Muscle of leg (tissue), 11 donors: ENCODE results near the gene HOXA3. TPM values are rescaled to one million over a fixed set of nuclear protein-coding genes. Genes with fewer than 3 reads are reported as not detected.

Experiments
- DNase-seq: peaks from one replicate; pipeline ENCODE4 v3.0.0; 2013
- H3K27ac ChIP-seq: one replicate; pipeline ENCODE4 v1.5.1; 2013; ENCODE audit warnings: mild to moderate bottlenecking, low read length, control low read depth
- H3K27me3 ChIP-seq: one replicate; pipeline ENCODE4 v1.6.1; 2013; ENCODE audit warnings: low read length; ENCODE audit not compliant: control insufficient read depth, insufficient read depth
- H3K36me3 ChIP-seq: one replicate; pipeline ENCODE4 v1.6.1; 2013; ENCODE audit warnings: low read length; ENCODE audit not compliant: control insufficient read depth, insufficient read depth
- H3K4me1 ChIP-seq: one replicate; pipeline ENCODE4 v1.6.1; 2013; ENCODE audit warnings: low read length; ENCODE audit not compliant: control insufficient read depth, insufficient read depth
- H3K4me3 ChIP-seq: one replicate; pipeline ENCODE4 v1.5.1; 2013; ENCODE audit warnings: low read length, control low read depth
- H3K9me3 ChIP-seq: replicated peaks from 2 replicates; pipeline ENCODE4 v1.6.1; 2013; ENCODE audit warnings: low read depth, low read length; ENCODE audit not compliant: control insufficient read depth
- WGBS: methylation state at CpG from one replicate; pipeline ENCODE4 v1.1.5; 2013; ENCODE audit warnings: missing lambda C conversion rate; ENCODE audit not compliant: insufficient coverage; 5-methylcytosine and 5-hydroxymethylcytosine counted together
- polyA plus RNA-seq, 8 donors: library from polyadenylated mRNA; unstranded; fragments of 120-200 nt; gene quantifications; one replicate each; pipeline versions ENCODE4 v1.2.1 to v1.2.3, GENCODE V29; 2013; ENCODE audit warnings: inconsistent platforms in 1 of 8, low replicate concordance in 1 of 8; ENCODE audit not compliant: insufficient read length in 8 of 8, insufficient read depth in 1 of 8
- total RNA-seq: library from RNA; stranded (reverse); fragments of 120-200 nt; gene quantifications from one replicate; pipeline ENCODE4 v1.2.4, GENCODE V29; 2013

The HOXA3 gene
- total and polyA plus RNA-seq, 9 donors = 4.7 to 12.5 (median 9.3) TPM

DNA sequence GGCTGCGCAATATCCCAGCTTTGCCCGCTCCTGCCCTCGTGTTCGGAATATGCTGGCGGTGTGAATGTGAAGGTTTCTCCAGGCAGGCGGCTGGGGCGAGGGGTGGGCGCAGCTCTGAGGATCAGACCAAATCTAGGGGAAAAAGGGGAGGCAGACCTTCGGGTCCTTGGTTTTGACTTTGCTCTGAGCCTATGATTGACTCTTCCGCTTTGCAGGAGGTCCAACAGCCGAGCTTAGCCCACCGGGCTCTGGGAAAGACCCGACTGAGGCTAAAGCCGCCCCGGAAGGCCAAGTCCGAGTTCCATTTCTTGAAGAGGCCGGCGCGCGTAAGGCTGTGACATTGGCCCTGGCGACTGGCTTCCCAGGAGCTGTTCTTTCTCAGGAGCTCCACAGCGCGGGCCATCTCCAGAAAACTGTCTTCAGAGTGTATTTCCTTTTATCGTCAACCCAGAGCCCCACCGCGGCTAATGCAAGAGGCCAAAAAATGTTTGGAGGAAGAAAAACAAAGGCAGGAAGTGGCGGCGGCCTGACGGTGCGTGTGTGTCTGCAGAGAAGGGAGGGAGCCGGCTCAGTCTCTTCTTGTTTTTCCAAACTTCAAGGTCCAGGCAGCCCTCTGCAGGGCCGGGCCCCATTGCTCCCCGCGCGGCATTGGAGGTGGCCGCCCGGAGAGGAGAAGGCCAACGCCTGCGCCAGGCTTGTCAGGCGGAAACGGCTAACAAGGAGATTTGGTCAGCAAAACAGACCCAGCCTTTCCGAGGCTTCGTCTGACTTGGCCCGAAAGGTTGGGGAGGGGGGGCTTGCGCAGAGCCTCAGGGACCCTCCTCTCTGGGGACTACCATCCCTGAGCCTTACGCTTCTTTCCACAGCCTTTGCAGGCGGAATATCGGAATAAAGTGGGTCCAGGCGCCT, 36.3 kb upstream of the HOXA3 start:
- Histone ChIP-seq H3K36me3 (no peaks in the 10 kb centered on the region), H3K4me3 (peak overlapping the region; percentile 47), H3K27ac (peak overlapping the region; percentile 92), H3K9me3 (no peaks in the 10 kb centered on the region), H3K4me1 (peaks cover 76% of the 10 kb centered on the region), H3K27me3 (peaks cover 94% of the 10 kb centered on the region)
- DNase-seq = peak; percentile 74
- WGBS = 29% methylated on average over 38 of the region's 49 CpGs

DNA sequence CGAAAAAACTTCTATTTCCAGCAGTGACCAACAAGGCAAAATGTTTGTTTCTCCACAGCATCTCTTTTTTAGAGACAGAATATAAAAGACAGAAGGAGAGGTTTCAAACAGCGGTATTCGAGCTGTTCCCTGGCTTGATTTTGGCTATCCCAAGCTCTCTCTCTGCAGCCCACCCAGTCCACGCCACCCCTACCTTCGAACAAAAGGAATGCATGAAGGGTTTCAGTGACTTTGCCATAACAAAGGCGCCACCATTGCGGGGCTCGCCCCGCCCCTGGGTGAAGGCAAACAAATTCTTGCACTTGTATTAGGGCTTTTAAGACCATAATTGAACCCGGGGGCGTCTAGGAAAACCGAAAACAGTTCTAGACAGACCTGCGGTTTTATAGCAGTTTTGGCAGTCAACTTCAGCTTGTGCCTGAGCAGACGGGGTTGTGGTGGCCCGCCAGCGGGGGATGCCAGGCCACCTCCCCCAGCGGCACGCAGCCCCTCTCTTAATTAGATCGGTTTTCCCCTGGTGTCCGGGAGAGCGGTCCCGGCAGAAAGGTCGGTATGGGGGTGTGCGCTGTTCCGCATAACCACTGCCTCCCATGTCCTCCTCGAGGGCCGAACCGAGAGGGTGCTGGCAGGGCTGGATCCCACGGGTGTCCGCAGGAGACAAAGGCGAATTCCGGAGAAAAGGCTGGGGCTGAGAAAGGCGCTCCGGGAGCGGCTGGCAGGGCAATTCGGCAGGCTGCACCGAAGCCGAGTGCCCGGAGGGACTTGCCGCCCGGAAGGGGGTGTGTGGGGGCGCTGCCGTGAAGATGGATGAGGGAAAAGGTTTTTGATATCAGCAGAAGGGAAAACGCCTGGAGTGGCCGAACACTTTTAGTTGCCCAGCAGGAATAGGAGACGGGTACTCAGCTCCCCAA, 35.3 kb upstream of the HOXA3 start:
- Histone ChIP-seq H3K4me3 (peak overlapping the region; percentile 47), H3K4me1 (peaks cover 75% of the 10 kb centered on the region), H3K9me3 (no peaks in the 10 kb centered on the region), H3K27me3 (peaks cover 94% of the 10 kb centered on the region), H3K27ac (peak overlapping the region; percentile 92), H3K36me3 (no peaks in the 10 kb centered on the region)
- peak; percentile 27 for DNase-seq
- WGBS = 44% methylated on average over 43 of the region's 46 CpGs

DNA sequence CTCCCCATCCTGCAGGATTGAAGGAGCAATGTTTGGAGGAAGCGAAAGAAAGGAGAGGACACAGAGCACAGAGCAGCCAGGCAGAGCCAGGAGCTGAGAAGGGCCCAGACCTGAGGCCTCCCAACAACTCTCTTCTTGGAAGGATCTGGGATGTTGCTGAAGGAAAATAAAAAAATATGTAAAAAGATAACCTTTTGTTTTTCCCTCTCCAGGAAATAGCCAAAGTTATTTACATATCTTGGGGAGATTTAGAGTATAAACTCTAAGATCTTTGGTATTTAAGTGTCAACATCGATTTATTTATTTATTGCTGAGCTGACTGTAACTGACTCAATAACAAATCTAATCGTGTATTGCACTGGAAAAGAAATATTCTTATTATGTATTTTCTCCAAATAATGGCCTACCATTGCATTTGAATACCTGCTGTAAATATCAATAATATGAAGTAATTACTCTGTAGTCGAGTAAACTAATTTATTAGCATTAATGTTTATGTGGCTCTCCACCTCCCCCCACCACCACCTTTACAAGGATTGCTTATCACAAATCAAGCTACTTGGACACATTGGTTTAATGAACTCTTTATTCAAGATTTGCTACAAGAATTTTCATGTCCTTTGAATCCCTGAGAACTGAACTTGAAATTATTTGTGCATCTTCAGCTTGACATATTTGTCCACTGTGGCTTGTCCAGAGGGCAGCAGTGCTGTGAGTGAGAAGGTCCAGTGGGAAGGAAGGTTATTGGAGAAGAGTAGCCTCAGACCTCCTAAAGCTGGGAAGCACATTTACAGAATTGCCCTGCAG, 34.5 kb upstream of the HOXA3 start:
- peak overlapping the region; percentile 71 for H3K4me3 ChIP-seq
- H3K27me3 ChIP-seq = peaks cover 95% of the 10 kb centered on the region
- peak; percentile 37 for DNase-seq
- WGBS = no CpG with 5 or more reads among the region's 4 CpGs
- H3K4me1 ChIP-seq = peaks cover 82% of the 10 kb centered on the region
- peak overlapping the region; percentile 92 for H3K27ac ChIP-seq
- H3K36me3 ChIP-seq = no peaks in the 10 kb centered on the region
- no peaks in the 10 kb centered on the region for H3K9me3 ChIP-seq

DNA sequence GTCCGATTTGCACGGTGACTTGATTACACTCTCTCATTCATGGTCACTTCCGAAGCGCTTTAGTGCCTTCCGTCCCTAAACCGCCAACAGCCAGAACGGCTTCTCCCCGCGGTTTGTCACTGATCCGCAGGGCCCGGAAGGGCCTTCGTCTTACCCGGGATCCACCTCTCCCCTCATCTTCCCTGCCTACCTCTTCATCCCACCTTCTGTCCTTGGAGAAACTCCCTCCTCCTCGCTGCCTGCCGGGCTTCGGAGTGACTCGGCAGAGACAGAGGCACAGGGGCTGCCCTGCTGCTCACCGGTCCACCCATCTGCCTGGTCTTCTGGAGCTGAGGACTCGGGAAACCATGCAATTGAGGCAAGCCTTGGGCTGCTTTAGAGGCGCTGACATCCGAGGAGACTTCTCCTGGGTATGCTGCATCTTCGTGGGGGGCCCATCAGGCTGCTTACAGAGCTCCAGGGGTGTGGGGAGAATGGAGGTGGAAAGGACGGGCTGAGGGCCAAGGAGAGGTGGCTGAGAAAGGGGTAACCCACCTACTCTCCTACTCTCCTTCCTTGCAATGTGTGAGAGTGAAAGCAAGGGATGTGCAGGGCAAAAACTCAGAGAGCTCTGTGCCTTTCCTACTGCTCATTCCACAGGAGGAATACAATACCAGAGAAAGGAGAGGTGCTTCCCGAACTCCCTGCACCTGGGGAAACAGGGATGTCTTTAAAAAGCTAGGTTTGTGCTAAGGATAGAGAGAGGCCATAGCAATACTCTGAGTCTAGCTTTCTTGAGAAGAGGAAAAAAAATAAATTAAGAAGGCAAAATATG, 33.7 kb upstream of the HOXA3 start:
- H3K27me3 ChIP-seq = peaks cover 90% of the 10 kb centered on the region

DNA sequence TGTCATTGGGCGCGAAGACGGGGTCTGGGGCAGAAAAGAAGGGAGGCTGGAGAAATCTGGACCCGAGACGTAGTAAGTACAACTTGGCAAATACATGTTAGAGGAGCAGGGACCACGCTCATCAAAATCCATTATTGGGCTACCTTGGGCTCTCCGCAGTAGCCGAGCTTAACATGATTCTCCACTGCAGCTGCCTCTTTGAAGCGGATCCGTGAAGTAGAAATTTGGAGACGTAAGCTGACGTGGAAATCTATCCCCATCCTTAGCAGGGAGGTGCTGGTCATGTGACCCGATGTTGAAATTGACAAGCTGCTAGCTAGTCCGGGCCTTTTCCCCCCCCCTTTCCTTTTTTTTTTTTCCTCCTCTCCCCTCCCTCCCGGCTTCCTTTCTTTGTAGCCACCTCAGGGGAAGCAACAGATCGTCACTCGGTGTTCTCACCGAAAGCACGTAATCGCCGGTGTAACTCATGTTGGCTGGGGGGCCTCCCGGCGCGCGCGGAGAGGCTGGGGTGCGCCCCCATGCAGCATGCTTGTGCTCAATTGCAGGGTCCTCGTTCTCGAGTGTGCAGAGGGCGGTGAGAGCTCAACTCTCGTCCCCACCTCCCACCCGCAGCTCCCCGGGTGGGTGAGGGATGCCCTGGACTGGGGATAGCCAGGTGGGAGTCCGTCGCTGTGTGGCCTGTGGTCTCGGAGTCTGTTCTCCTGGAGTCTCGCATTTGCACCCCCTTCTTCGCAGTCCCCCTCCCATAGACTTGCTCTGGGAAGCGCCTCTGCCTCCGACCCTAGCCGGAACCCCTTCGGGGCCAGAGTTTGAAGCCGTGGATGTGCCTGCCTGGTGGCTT, 32.9 kb upstream of the HOXA3 start, which contains the start of gene HOXA11:
TSS of gene HOXA11 (minus strand) at position 220 of the 841 bp plus-strand sequence. CDS start at position 132, 88 bp downstream.
- WGBS = 17% methylated on average over 39 of the region's 43 CpGs
- Histone ChIP-seq H3K36me3 (no peaks in the 10 kb centered on the region), H3K9me3 (no peaks in the 10 kb centered on the region), H3K4me3 (peak within 1 kb of the TSS; percentile 71), H3K4me1 (peaks cover 83% of the 10 kb centered on the region), H3K27ac (peak within 1 kb of the TSS; percentile 92), H3K27me3 (peaks cover 88% of the 10 kb centered on the region)
- peak; percentile 95 for DNase-seq

More for the DNA sequence above, 33.7 kb upstream of the HOXA3 start:
- no peaks in the 10 kb centered on the region for H3K9me3 ChIP-seq
- peak; percentile 48 for DNase-seq
- peak overlapping the region; percentile 71 for H3K4me3 ChIP-seq
- peak overlapping the region; percentile 92 for H3K27ac ChIP-seq
- H3K4me1 ChIP-seq = peaks cover 83% of the 10 kb centered on the region
- no peaks in the 10 kb centered on the region for H3K36me3 ChIP-seq
- WGBS = 21% methylated on average over 21 of the region's 24 CpGs

DNA sequence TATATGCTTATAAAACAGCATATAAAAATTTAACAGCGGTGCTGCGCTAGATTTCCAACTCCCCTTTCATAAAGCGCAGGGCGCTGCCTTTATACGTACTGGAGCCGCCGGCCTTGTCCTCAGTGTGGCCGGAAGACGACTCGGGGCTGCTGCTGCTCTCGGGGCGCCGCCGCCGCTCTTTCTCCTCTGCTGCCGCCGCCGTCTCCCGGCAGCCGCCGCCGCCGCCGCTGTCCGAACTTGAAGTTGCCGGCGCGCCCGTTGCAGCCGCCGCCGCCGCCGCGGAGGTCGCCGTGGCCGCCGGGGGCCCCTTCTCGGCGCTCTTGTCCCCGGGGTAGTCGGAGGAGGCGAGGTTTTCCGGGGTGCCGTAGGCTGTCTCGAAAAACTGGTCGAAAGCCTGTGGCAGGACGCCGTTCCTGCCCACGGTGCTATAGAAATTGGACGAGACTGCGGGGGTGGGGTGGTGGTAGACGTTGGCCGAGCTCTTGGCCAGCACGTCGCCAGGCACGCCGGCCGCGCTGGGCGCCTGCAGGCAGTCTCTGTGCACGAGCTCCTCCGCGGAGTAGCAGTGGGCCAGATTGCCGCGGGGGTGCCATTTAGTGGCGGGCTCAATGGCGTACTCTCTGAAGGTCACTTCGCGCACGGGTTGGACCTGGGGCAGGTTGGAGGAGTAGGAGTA, 32.1 kb upstream of the HOXA3 start:
- WGBS = under 1% methylated on average over 72 of the region's 72 CpGs
- Histone ChIP-seq H3K27ac (peak overlapping the region; percentile 92), H3K36me3 (no peaks in the 10 kb centered on the region), H3K4me3 (peak overlapping the region; percentile 71), H3K27me3 (peaks cover 87% of the 10 kb centered on the region), H3K9me3 (no peaks in the 10 kb centered on the region), H3K4me1 (peaks cover 80% of the 10 kb centered on the region)
- DNase-seq = peak; percentile 79

DNA sequence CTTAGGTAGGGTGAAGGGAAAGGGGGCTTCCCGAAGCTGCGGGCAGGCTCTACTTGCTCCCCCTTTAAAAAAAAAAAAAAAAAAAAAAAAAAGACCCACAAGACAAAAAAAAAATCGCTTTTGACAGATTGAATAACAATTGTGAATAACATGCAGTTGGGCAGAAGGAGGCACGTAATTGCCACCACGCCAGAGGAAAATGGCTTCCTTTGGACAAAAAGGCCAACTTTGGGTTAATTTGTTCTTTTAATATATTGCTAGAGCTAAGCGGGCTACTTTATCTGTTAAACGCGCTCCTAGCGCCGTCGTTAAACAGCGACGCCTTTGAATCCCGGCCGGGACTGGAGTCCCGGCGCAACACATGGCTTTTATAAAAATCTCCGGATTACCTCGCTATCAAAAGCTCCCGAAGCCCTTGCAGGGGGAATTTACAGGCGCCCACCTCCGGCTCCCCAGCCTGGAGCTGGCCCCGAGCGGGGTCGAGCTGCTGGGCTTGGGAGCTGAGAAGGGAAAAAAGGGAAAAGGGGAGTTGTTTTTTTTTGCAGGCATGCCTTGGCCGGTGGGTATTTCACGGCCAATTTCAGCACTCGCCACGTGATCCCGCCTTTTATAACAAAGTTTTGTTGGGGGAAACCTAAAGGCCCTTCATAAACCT, 31.4 kb upstream of the HOXA3 start:
- Histone ChIP-seq H3K4me1 (peaks cover 73% of the 10 kb centered on the region), H3K27ac (peak overlapping the region; percentile 87)
- 4% methylated on average over 19 of the region's 30 CpGs for WGBS

More for the DNA sequence above, 31.4 kb upstream of the HOXA3 start:
- DNase-seq = peak; percentile 74
- H3K27me3 ChIP-seq = peaks cover 85% of the 10 kb centered on the region
- peak overlapping the region; percentile 71 for H3K4me3 ChIP-seq
- H3K36me3 ChIP-seq = no peaks in the 10 kb centered on the region
- H3K9me3 ChIP-seq = no peaks in the 10 kb centered on the region
